GM12878 (cell line): ENCODE data around the gene SLC22A12. TPM values are rescaled to one million over a fixed set of nuclear protein-coding genes. Genes with fewer than 3 reads are reported as not detected.

Experiments used
- ATAC-seq: fragments of 200-7000 bp; cut with Tn5 transposase; 3 replicates; pipeline ENCODE4 v1.9.1; 2020; ENCODE audit warnings: mild to moderate bottlenecking, moderate library complexity
- BruUV-seq: library from RNA; stranded (reverse); fragments of 400-500 nt; replicated peaks from 2 replicates; lab custom pipeline; 2021; lab: Mats Ljungman, UMichigan
- CTCF ChIA-PET: fragments of 300-600 bp; sonication (Branson Sonifier 250); formaldehyde crosslinking; extraction: SDS; loops from one replicate; lab custom pipeline; 2021; ENCODE audit warnings: inconsistent platforms; lab: Yijun Ruan, JAX
- POLR2A ChIA-PET: fragments of 350-600 bp; formaldehyde crosslinking; extraction: SDS; loops from one replicate; lab custom pipeline; 2021; ENCODE audit warnings: inconsistent platforms; lab: Charles Lee
- RAD21 ChIA-PET: fragments of 300-600 bp; sonication (Branson Sonifier 250); formaldehyde crosslinking; loops from one replicate; lab custom pipeline; 2023; ENCODE audit warnings: antibody characterized with exemption; ENCODE audit not compliant: unreplicated experiment; lab: Charles Lee
- SMC1A ChIA-PET: fragments of 300-600 bp; sonication (Branson Sonifier 250); formaldehyde crosslinking; loops from one replicate; lab custom pipeline; 2023; ENCODE audit not compliant: unreplicated experiment, uncharacterized antibody; lab: Charles Lee
- DNase-seq: peaks from one replicate; pipeline ENCODE4 v3.0.0-alpha.2; 2011; ENCODE audit warnings: low read depth, low spot score
- FAIRE-seq: peaks from 3 replicates; lab custom pipeline; 2011; peaks lifted over from hg19 to GRCh38; lab: Jason Lieb, UNC
- H2AFZ ChIP-seq: 2 replicates; pipeline ENCODE4 v1.6.0; 2011; ENCODE audit warnings: low read depth, low read length, control low read depth; ENCODE audit not compliant: control insufficient read depth
- H3K27ac ChIP-seq: 2 replicates; pipeline ENCODE4 v1.5.1; 2011; ENCODE audit warnings: control low read depth; ENCODE audit not compliant: control insufficient read depth, insufficient read depth
- H3K27me3 ChIP-seq, 2 experiments: replicated peaks in 1 of 2; 2 replicates each; pipeline versions ENCODE4 v1.6.0 to v1.6.1; 2011; ENCODE audit warnings: low read length in 1 of 2; ENCODE audit not compliant: control insufficient read depth in 2 of 2, insufficient read depth in 2 of 2
- H3K36me3 ChIP-seq, 2 experiments: 2 replicates each; pipeline ENCODE4 v1.5.1; 2011; ENCODE audit warnings: low read length in 1 of 2; ENCODE audit not compliant: control insufficient read depth in 2 of 2, insufficient read depth in 2 of 2
- H3K4me1 ChIP-seq: 2 replicates; pipeline ENCODE4 v1.6.1; 2011; ENCODE audit warnings: mild to moderate bottlenecking, low read length, moderate library complexity, mixed read lengths; ENCODE audit not compliant: control insufficient read depth, insufficient read depth
- H3K4me2 ChIP-seq: 2 replicates; pipeline ENCODE4 v1.6.0; 2011; ENCODE audit warnings: control low read depth; ENCODE audit not compliant: control insufficient read depth, insufficient read depth
- H3K4me3 ChIP-seq: fragments of 200-600 bp; sonication (generic); 2 replicates; pipeline ENCODE4 v1.5.1; 2016
- H3K79me2 ChIP-seq: 2 replicates; pipeline ENCODE4 v1.6.0; 2011; ENCODE audit warnings: low read length; ENCODE audit not compliant: control insufficient read depth, insufficient read depth
- H3K9ac ChIP-seq: 2 replicates; pipeline ENCODE4 v1.8.0; 2011; ENCODE audit warnings: low read length, control low read depth, mixed read lengths; ENCODE audit not compliant: control insufficient read depth, insufficient read depth
- H3K9me3 ChIP-seq: replicated peaks from 3 replicates; pipeline ENCODE4 v1.5.1; 2011; ENCODE audit warnings: mild to moderate bottlenecking, low read length; ENCODE audit not compliant: control insufficient read depth, insufficient read depth
- H4K20me1 ChIP-seq: 2 replicates; pipeline ENCODE4 v1.6.0; 2011; ENCODE audit not compliant: control insufficient read depth, insufficient read depth
- BACH1 ChIP-seq: fragments of 450-650 bp; IDR thresholded peaks from 2 replicates; pipeline ENCODE4 v1.6.1; 2017; ENCODE audit warnings: mild to moderate bottlenecking, borderline replicate concordance
- CHD1 ChIP-seq: IDR thresholded peaks from 2 replicates; pipeline ENCODE4 v1.6.1; 2012; ENCODE audit warnings: low read depth, low read length, improper control_type of control experiment
- CHD4 ChIP-seq: fragments of 200-600 bp; sonication (generic); IDR thresholded peaks from 2 replicates; pipeline ENCODE4 v1.6.1; 2016; ENCODE audit warnings: mild to moderate bottlenecking
- EZH2 ChIP-seq: IDR thresholded peaks from 2 replicates; pipeline ENCODE4 v1.6.1; 2012; ENCODE audit warnings: low read depth, mild to moderate bottlenecking, control low read depth, inconsistent platforms, low read length, borderline replicate concordance; ENCODE audit not compliant: control insufficient read depth
- IKZF1 ChIP-seq: fragments of 450-650 bp; conservative IDR thresholded peaks from 2 replicates; pipeline ENCODE4 v1.6.1; 2017; ENCODE audit warnings: antibody characterized with exemption, mild to moderate bottlenecking
- RELA ChIP-seq: fragments of 450-650 bp; IDR thresholded peaks from 2 replicates; pipeline ENCODE4 v1.8.0; 2014; ENCODE audit warnings: borderline replicate concordance; ENCODE audit not compliant: partially characterized antibody
- SMAD1 ChIP-seq: fragments of 450-650 bp; IDR thresholded peaks from 2 replicates; pipeline ENCODE4 v1.6.1; 2018; ENCODE audit warnings: mild to moderate bottlenecking, low read depth; ENCODE audit not compliant: partially characterized antibody
- SMARCA5 ChIP-seq: fragments of 450-650 bp; IDR thresholded peaks from 2 replicates; pipeline ENCODE4 v1.6.1; 2017; ENCODE audit warnings: mild to moderate bottlenecking
- TCF3 ChIP-seq: IDR thresholded peaks from 2 replicates; pipeline ENCODE4 v1.6.1; 2012; ENCODE audit warnings: low read depth, mild to moderate bottlenecking, low read length, borderline replicate concordance; ENCODE audit not compliant: insufficient read depth
- ZNF384 ChIP-seq: IDR thresholded peaks from 2 replicates; pipeline ENCODE4 v1.6.1; 2012; ENCODE audit warnings: low read depth, mild to moderate bottlenecking, low read length, improper control_type of control experiment, borderline replicate concordance
- WGBS: methylation state at CpG from one replicate; pipeline ENCODE4 v1.1.6; 2016; ENCODE audit warnings: low lambda C conversion rate; ENCODE audit not compliant: insufficient replicate concordance, insufficient coverage; ENCODE audit errors: missing lambda C conversion rate; 5-methylcytosine and 5-hydroxymethylcytosine counted together
- in situ Hi-C: fragments of 300-500 bp; cut with MboI; formaldehyde crosslinking; loops from 9 replicates; pipeline ENCODE4 v1.14.3; 2018; ENCODE audit warnings: mixed read lengths
- intact Hi-C: fragments of 100-400 bp; cut with micrococcal nuclease; formaldehyde crosslinking; loops from one replicate; pipeline ENCODE4 v1.14.2; 2022; ENCODE audit not compliant: unreplicated experiment
- polyA plus RNA-seq, 11 experiments: library from polyadenylated mRNA; depleted of rRNA in 4 of 11; unstranded in 6 of 11; stranded (reverse) in 5 of 11; fragments of >200 nt; fragmentation: Nextera tagmentation in 4 of 11; fragmentation: Illumina TruSeq in 1 of 11; extraction: Ambion mirVana in 4 of 11; extraction: Trizol in 1 of 11; gene quantifications; 1 replicate in 1 of 11; 2 replicates in 10 of 11; pipeline versions ENCODE4 v1.2.1 to v1.2.3, GENCODE V29; 2011 to 2016; ENCODE audit warnings: inconsistent platforms in 2 of 11, missing spikeins in 2 of 11, low read depth in 1 of 11
- total RNA-seq, 4 experiments: library from RNA; depleted of rRNA in 3 of 4; stranded (reverse); fragments of >200 nt in 3 of 4; fragmentation: Illumina TruSeq in 1 of 4; extraction: Trizol in 1 of 4; gene quantifications; 2 replicates each; pipeline versions ENCODE4 v1.2.1 to v1.2.3, GENCODE V29; 2013 to 2021
- TF ChIP-seq, protein P1 (sequence below): IDR thresholded peaks from 2 replicates; pipeline ENCODE4 v1.6.1; 2011; ENCODE audit warnings: borderline replicate concordance, low read depth, mild to moderate bottlenecking, moderate library complexity, low read length; ENCODE audit not compliant: insufficient read depth, poor library complexity, severe bottlenecking
- TF ChIP-seq, protein P2 (sequence below): fragments of 450-650 bp; formaldehyde crosslinking; IDR thresholded peaks from 2 replicates; pipeline ENCODE4 v1.5.0; 2022; ENCODE audit warnings: mild to moderate bottlenecking, missing genetic modification characterization

Gene SLC22A12
- total and polyA plus RNA-seq, 10 of the 15 experiments (the other 5 are each of a cell fraction or from before 2014, with no cell fraction given), result not detected

DNA sequence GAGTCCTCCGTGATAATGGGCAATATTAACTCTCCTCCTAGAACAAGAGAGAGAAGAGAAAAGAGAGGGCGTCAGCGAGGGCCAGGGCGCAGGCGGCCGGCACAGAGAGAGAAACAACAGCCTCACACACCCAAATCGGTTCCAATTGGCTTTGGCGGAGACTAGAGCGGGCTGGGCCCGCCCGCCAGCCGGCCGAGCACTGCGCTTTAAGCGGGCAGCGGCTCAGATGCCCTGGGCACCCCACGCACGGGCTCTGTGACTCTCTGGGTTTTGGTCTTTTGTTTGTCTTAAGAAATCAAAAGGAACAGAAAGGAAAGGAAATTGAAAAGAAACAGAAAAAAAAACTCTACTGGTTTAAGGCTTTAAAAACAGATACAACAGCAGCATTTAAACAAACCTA is 17.0 kb downstream of the SLC22A12 start:
- FAIRE-seq, result no peak
- Histone ChIP-seq H3K79me2 (no peaks in the 10 kb centered on the region), H3K36me3 (no peaks in the 10 kb centered on the region), H3K4me2 (no peak overlapping the region), H3K27ac (no peak overlapping the region), H3K9me3 (no peaks in the 10 kb centered on the region), H4K20me1 (no peaks in the 10 kb centered on the region), H3K4me1 (no peaks in the 10 kb centered on the region), H3K4me3 (no peak overlapping the region), H3K27me3 (no peaks in the 10 kb centered on the region), H3K9ac (no peak overlapping the region), H2AFZ (no peak overlapping the region)
- no TSS peak for BruUV-seq
- no peak for ATAC-seq
- ChIA-PET SMC1A (interaction anchor here (0.7 kb wide), 2 partner anchors 22 to 125 kb away, joined by 3 to 4 read pairs; no protein-coding TSS in a partner anchor), CTCF (no interaction called here), POLR2A (no interaction called here), RAD21 (no interaction called here)
- no peak for TF ChIP-seq RELA
- TF ChIP-seq EZH2, result no peak
- no peak for TF ChIP-seq BACH1
- no peak for TF ChIP-seq CHD4
- no peak for TF ChIP-seq CHD1
- no peak for DNase-seq
- intact Hi-C loops (no loop called here), in situ Hi-C loops (no loop called here)
- 60% methylated on average over 12 of the region's 18 CpGs for WGBS

DNA sequence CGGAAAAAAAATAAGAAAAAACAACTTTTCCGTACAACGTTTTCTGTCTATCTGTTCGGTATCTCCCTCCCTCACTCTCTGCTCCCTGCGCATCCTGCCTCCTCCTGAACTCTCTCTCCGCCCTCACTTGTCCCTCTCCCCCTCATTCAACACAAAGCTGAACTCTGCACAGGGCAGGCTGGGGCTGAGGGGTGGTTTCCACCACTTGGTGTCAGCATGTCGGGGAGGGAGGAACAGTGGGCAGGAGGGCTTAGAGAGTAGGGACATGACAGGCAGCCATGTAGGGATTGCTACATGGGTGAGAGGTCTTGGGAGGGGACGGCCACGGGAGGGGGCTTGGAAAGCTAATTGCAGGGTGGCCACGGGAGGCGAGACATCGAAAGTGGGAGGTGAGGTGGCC is 17.6 kb downstream of the SLC22A12 start:
- Histone ChIP-seq H4K20me1 (no peaks in the 10 kb centered on the region), H3K27ac (no peak overlapping the region), H3K36me3 (no peaks in the 10 kb centered on the region), H3K4me1 (no peaks in the 10 kb centered on the region), H3K9me3 (no peaks in the 10 kb centered on the region), H3K79me2 (no peaks in the 10 kb centered on the region), H2AFZ (no peak overlapping the region), H3K27me3 (no peaks in the 10 kb centered on the region), H3K4me2 (no peak overlapping the region), H3K4me3 (no peak overlapping the region), H3K9ac (no peak overlapping the region)
- in situ Hi-C loops (no loop called here), intact Hi-C loops (no loop called here)
- DNase-seq (no peak), ATAC-seq (no peak), FAIRE-seq (no peak)
- WGBS, result 63% methylated on average over 10 of the region's 12 CpGs
- TF ChIP-seq, protein P1, sequence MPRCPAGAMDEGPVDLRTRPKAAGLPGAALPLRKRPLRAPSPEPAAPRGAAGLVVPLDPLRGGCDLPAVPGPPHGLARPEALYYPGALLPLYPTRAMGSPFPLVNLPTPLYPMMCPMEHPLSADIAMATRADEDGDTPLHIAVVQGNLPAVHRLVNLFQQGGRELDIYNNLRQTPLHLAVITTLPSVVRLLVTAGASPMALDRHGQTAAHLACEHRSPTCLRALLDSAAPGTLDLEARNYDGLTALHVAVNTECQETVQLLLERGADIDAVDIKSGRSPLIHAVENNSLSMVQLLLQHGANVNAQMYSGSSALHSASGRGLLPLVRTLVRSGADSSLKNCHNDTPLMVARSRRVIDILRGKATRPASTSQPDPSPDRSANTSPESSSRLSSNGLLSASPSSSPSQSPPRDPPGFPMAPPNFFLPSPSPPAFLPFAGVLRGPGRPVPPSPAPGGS, result no peak
- TF ChIP-seq ZNF384 (no peak), TCF3 (no peak), SMAD1 (no peak), IKZF1 (no peak), SMARCA5 (no peak)
- TF ChIP-seq, protein P2, sequence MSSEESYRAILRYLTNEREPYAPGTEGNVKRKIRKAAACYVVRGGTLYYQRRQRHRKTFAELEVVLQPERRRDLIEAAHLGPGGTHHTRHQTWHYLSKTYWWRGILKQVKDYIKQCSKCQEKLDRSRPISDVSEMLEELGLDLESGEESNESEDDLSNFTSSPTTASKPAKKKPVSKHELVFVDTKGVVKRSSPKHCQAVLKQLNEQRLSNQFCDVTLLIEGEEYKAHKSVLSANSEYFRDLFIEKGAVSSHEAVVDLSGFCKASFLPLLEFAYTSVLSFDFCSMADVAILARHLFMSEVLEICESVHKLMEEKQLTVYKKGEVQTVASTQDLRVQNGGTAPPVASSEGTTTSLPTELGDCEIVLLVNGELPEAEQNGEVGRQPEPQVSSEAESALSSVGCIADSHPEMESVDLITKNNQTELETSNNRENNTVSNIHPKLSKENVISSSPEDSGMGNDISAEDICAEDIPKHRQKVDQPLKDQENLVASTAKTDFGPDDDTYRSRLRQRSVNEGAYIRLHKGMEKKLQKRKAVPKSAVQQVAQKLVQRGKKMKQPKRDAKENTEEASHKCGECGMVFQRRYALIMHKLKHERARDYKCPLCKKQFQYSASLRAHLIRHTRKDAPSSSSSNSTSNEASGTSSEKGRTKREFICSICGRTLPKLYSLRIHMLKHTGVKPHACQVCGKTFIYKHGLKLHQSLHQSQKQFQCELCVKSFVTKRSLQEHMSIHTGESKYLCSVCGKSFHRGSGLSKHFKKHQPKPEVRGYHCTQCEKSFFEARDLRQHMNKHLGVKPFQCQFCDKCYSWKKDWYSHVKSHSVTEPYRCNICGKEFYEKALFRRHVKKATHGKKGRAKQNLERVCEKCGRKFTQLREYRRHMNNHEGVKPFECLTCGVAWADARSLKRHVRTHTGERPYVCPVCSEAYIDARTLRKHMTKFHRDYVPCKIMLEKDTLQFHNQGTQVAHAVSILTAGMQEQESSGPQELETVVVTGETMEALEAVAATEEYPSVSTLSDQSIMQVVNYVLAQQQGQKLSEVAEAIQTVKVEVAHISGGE (CRISPR knock-in tag), result no peak
- ChIA-PET RAD21 (no interaction called here), CTCF (no interaction called here), SMC1A (interaction anchor here (0.7 kb wide), 2 partner anchors 23 to 125 kb away, joined by 3 to 4 read pairs; no protein-coding TSS in a partner anchor), POLR2A (no interaction called here)
- BruUV-seq, result no TSS peak
